HG03520 (cell line): ENCODE data around the gene C1S.
"Not testable (repeated sequence)": the region's sequence is repeated elsewhere in the genome, so short reads cannot be mapped to it uniquely, and the experiment has no call there.

Source experiments
- ATAC-seq: cut with Tn5 transposase; IDR thresholded peaks from one replicate; pipeline ENCODE4 v1.9.1; 2021; ENCODE audit warnings: mild to moderate bottlenecking, moderate library complexity; ENCODE audit not compliant: unreplicated experiment

The C1S gene

GRCh38 chr12:7060353-7060954 lies at the start of gene C1S:
C1S (plus strand) TSS chr12:7060718; CDS start chr12:7061913, 1,195 bp downstream.
- ATAC-seq, result no peak

GRCh38 chr12:7011398-7011797 lies 49.1 kb upstream of the C1S start:
- not testable (repeated sequence) for ATAC-seq

GRCh38 chr12:7012024-7012607 lies 48.4 kb upstream of the C1S start:
- ATAC-seq, result no peak

GRCh38 chr12:7013101-7013500 lies 47.4 kb upstream of the C1S start:
- no peak for ATAC-seq

- ATAC-seq, result no peak
Observed at GRCh38 chr12:7015555-7016370, 44.8 kb upstream of the C1S start.

- no peak for ATAC-seq
Observed at GRCh38 chr12:7016958-7017571, 43.5 kb upstream of the C1S start.

- ATAC-seq, result no peak
Observed at GRCh38 chr12:7017870-7018349, 42.6 kb upstream of the C1S start.

- ATAC-seq, result peak; percentile 89
Observed at GRCh38 chr12:7018350-7019042, 42.0 kb upstream of the C1S start, which contains the start of gene LPCAT3. LPCAT3 (minus strand) TSS chr12:7018476; CDS start chr12:7018424, 52 bp downstream.

- no peak for ATAC-seq
Observed at GRCh38 chr12:7019043-7019569, 41.4 kb upstream of the C1S start.

- ATAC-seq, result no peak
Observed at GRCh38 chr12:7021956-7022355, 38.6 kb upstream of the C1S start.

- ATAC-seq, result no peak
Observed at GRCh38 chr12:7023114-7023513, 37.4 kb upstream of the C1S start.

GRCh38 chr12:7026854-7027253 lies 33.7 kb upstream of the C1S start:
- ATAC-seq, result no peak

GRCh38 chr12:7031306-7031705 lies 29.2 kb upstream of the C1S start:
- no peak for ATAC-seq

GRCh38 chr12:7032990-7033389 lies 27.5 kb upstream of the C1S start:
- ATAC-seq, result no peak

- no peak for ATAC-seq
Observed at GRCh38 chr12:7034464-7034863, 26.1 kb upstream of the C1S start.

GRCh38 chr12:7035463-7035862 lies 25.1 kb upstream of the C1S start:
- no peak for ATAC-seq

GRCh38 chr12:7037411-7037810 lies 23.1 kb upstream of the C1S start:
- ATAC-seq, result not testable (repeated sequence)

GRCh38 chr12:7038591-7038990 lies 21.9 kb upstream of the C1S start:
- no peak for ATAC-seq

GRCh38 chr12:7039403-7039802 lies 21.1 kb upstream of the C1S start:
- ATAC-seq, result no peak

GRCh38 chr12:7042842-7043241 lies 17.7 kb upstream of the C1S start:
- no peak for ATAC-seq

- ATAC-seq, result no peak
Observed at GRCh38 chr12:7045913-7046312, 14.6 kb upstream of the C1S start.
